ENCODE data around the gene GDAP2.
"Not testable (repeated sequence)": the region's sequence is repeated elsewhere in the genome, so short reads cannot be mapped to it uniquely, and the experiment has no call there.

Gene GDAP2

DNA sequence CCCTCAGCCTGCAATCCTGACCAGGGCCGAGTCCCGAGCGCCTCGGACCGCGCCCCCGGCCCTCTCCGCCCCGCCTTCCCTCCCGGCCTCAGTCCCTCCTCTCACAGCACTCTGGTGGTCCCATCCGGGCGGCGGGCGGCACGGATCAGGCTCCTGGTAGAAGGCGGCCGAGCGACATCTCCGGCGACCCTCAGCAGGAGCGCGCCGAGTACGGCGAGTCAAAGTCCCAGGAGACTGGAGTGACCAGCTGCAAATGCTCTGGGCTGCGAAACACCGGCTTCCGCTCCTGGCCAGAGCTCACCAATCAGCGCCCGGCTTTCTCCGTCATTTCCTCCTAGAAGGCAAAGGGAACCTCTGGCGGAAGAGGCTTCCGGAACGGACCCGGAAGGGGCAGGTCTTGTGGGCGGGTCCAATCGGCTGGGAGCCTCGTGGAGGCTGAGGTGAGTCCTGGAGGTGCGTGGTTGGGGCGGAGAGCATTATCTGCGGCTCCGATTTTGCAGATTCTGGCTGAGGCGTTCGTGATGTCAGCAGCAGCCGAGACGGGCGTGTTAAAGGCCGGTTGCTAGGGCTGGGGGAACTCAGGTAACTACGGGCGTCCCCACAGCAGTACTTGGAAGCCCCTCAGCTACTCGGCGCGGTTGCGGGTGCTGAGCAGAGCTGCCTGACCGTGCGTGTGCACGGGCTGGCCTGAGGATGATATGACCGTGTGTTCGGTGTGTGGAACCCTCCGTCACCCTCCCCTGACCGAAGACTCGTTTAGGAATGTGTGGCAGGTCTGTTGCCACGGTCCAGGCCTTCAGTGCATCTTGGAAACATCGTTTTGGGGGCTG lies at the start of gene GDAP2, which contains the start of gene WDR3:
TSS of gene GDAP2 (minus strand) at position 279 of the 830 bp plus-strand sequence. CDS start 9,264 bp downstream, outside the sequence.
TSS of gene WDR3 (plus strand) at position 397 of the 830 bp plus-strand sequence. CDS start 3,581 bp downstream, outside the sequence.
- peak; percentile 91 for DNase-seq (ENCODE audit: low read depth)

GRCh38 chr1:117976381-117976780 lies 47.0 kb upstream of the GDAP2 start:
- no peak for DNase-seq (ENCODE audit: low read depth)

- DNase-seq (ENCODE audit: low read depth), result no peak
These were observed 42.4 kb upstream of the GDAP2 start for GRCh38 chr1:117971777-117972176.

DNA sequence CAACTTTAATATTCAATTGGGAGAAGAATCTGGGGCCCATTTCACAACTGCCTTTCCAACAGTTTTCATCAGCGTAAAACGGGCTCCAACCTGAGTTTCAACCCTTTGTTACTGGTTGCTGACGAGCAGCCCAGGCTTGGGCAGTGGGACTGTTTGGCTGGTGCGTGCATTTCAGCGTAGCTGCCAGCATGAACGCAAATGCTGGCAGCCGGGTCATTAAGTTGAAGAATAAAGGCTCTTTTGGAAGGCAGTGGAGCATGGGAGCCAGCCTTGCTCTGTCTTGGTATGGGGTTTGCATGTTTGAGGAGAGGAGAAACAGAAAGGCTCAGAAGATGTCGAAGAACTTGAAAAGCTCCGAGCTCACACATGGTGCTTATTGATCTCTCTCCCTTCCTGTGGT lies 40.8 kb upstream of the GDAP2 start:
- DNase-seq (ENCODE audit: low read depth), result no peak

GRCh38 chr1:117967881-117968280 lies 38.5 kb upstream of the GDAP2 start:
- DNase-seq (ENCODE audit: low read depth), result no peak

DNA sequence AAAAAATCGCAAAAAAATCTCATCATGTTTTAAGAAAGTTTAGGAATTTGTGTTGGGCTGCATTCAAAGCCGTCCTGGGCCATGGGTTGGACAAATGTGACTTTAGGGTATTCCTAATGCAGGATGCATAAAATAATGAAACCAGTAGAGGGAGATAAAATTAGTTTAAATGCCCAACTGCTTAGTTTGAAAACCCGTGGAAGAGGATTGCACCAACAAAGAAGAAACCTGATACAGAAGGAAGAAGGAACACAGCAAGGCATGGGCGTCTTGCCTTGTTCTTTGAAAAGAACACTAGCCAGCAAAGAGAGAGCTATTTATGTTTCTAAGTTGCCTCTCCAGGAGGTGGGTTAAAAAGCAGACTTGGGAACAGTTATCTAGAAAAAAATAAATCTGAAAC lies 38.1 kb upstream of the GDAP2 start:
- no peak for DNase-seq (ENCODE audit: low read depth)

- DNase-seq (ENCODE audit: low read depth), result no peak
These were observed 35.0 kb upstream of the GDAP2 start for GRCh38 chr1:117964290-117965038.

DNA sequence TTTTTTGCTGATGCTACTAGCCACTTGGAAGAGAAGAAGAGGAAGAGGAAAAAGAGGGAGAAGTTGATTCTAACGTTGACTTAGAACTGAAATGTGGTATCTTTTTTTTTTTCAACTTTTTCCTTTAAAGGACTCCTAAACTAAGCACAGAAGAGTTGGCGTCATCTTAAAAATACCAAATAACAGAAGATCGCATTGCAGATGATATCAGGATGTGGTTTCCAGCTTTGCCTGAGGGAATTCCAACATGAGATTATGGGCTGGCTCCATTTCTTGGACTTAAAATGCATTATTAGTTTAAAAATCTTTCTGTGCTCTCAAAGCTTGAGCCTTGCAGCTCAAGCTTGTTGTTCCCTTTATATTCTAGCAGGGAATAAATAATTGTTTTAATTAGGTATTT lies 29.9 kb upstream of the GDAP2 start:
- DNase-seq (ENCODE audit: low read depth), result no peak

DNA sequence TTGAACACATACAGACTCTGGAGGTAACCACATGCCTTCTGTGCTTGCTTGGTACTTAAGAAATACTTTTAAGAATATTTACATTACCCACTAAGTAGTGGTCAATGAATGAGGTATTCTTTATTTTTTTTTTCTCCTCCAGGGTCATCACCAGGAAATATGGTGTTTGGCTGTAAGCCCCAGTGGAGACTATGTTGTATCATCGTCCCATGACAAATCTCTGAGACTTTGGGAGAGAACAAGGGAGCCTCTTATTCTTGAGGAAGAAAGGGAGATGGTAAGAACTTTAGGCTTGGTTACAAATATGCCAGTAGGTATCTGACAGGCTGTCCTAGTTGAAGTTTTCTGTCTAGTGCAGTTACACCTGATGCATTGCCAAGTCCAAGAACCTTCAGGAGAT lies 23.0 kb upstream of the GDAP2 start:
- DNase-seq (ENCODE audit: low read depth), result no peak

- DNase-seq (ENCODE audit: low read depth), result no peak
These were observed 12.9 kb upstream of the GDAP2 start for GRCh38 chr1:117942293-117942692.

GRCh38 chr1:117933769-117934168 lies 4.3 kb upstream of the GDAP2 start:
- DNase-seq (ENCODE audit: low read depth), result no peak

GRCh38 chr1:117932576-117932975 lies 3.2 kb upstream of the GDAP2 start:
- DNase-seq (ENCODE audit: low read depth), result no peak

DNA sequence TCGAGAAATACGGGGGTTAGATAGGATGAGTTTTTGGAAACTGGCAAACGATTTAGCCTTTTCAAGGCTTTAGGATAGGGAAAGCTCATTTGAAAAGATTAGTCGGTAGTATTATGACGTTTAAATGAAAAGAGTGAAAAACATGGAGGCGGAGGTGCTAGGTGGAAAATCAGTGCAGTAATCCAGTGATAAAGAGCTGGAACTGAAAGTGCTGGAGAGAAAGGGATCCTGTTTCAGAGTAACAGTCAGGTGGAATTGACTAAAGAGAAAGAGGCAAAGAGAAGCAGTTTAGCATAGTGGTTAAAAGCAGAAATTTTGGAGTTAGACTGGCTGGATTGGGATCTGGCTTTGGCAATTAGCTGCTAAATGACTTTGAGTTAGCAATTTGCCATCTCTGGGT lies 1.1 kb upstream of the GDAP2 start:
- DNase-seq (ENCODE audit: low read depth), result no peak

GRCh38 chr1:117930173-117930447 lies 689 bp upstream of the GDAP2 start:
- DNase-seq (ENCODE audit: low read depth), result no peak

DNA sequence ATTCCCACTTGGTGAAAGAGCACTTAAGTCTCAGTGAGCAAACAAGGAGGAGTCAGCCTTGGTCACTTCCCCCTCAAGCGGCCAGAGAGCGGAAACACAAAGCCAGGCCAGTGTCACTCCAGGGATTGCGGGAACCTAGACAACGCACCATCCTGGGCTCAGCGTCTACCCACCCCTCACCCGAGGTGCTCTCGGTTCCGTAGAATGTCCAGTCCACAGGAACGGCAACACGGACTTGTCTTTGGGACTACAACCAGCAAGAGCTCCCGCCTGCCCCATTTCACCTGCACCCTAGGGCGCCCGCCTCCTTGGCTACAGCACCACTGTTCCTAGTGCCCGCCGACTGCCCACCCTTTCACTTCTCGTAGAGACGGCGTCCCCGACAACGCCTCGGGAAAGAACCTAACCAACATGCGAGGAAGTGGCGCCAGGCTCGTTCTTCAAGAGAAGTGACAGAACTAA lies 509 bp downstream of the GDAP2 start:
- DNase-seq (ENCODE audit: low read depth), result peak; percentile 5

DNA sequence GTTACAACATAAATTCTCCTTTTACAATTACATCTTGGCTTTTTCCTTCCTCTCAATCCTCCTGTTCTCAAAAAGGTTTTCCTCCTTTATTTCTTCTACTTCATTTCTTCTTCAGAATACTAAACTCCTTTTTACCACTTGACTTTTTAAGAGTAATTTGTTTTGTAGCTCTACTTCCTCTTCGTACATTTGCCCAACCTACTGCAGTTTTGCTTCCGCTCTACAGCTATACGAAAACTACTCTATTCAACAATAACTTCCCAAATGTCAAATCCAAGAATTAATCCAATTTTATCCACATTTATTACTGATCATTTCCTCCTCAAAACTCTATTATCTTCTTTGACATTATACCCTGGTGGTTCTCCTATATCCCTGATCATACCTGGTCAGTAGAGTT lies 3.4 kb downstream of the GDAP2 start:
- no peak for DNase-seq (ENCODE audit: low read depth)

DNA sequence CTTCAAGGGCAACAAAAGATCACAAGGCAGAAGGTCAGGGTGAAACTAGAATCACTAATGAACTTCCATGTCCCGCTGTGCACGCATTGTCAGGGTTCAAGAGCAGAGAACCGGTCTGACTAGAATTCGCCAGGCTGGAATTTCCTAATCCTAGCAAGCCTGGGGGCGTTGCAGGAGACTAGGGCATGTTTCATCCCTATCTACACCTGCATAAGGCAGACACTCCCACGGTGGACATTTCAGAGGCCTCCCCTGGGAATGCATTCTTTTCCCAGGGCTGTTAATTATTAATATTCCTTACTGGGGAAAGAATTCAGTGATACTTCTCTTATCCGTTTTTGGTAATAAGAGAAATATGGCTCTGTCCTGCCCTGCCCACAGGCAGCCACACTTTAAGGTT lies 6.7 kb downstream of the GDAP2 start:
- DNase-seq (ENCODE audit: low read depth), result not testable (repeated sequence)

GRCh38 chr1:117921991-117922390 lies 7.4 kb downstream of the GDAP2 start:
- no peak for DNase-seq (ENCODE audit: low read depth)

DNA sequence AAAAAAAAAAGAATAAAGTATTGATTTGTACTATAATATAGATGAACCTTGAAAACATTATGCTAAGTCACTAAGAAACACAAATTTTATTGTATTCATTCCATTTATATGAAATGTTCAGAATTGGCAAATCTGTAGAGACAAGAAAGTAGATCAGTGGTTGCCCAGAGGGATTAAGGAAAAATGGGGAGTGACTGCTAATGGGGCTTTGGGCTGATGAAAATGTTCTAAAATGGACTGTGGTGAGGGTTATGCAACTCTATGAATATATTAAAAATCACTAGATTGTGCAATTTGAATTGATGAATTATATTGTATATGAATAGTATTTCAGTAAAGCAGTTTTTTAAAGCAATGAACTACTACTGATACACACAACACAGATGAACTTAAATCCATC lies 10.0 kb downstream of the GDAP2 start:
- DNase-seq (ENCODE audit: low read depth), result no peak

DNA sequence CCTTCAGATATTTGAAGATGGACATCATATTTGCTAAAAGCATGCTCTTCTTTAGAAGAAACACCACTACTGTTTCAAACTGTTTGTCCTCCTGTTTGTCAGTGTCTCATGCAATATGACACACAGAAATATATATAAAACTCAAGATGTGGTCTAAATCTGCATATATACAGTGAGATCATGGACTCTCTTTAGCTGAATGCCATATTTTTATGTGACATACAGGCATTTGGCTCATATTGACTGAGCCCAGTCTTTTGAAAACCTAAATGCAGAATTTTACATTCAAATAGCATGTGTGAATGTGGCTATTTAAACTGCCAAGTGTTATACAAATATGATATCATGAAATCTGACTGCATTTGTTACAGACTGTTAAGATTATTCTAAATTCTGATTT lies 18.4 kb downstream of the GDAP2 start:
- no peak for DNase-seq (ENCODE audit: low read depth)

GRCh38 chr1:117905019-117905418 lies 24.4 kb downstream of the GDAP2 start:
- DNase-seq (ENCODE audit: low read depth), result no peak

DNA sequence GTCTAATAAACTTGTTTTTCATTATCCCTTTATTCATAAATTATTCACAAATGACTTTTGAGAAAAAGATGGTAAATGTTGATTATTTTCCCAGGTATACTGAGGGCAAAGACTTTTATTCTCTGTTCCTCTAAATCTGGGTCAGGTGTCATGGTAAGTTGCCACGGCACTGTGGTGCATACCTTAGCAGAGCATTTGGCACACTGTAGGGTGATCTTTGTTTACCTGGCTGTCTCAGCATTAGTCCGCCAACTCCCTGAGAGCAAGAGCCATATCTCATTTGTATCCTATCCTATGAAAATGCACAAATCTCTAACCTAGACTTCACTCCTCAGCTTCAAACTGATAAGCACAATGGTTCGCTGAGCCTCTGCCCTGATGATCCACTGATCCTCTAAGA lies 24.9 kb downstream of the GDAP2 start:
- DNase-seq (ENCODE audit: low read depth), result no peak

- no peak for DNase-seq (ENCODE audit: low read depth)
These were observed 26.5 kb downstream of the GDAP2 start for GRCh38 chr1:117902944-117903343.
